A549 (cell line): Measurements from ENCODE around the gene MDFIC.

Experiments
- BHLHE40 ChIP-seq: IDR thresholded peaks from 2 replicates; pipeline ENCODE4 v1.6.1; 2012; ENCODE audit warnings: low read depth, low read length, inconsistent platforms
- CEBPB ChIP-seq, 2 experiments: fragments of >200 bp in 1 of 2; sonication (Bioruptor Twin) in 1 of 2; formaldehyde crosslinking in 1 of 2; IDR thresholded peaks; 2 replicates each; pipeline ENCODE4 v1.6.1; 2012 to 2016
- CTCF ChIP-seq: fragments of >200 bp; sonication (Bioruptor Twin); formaldehyde crosslinking; IDR thresholded peaks from 3 replicates; pipeline ENCODE4 v1.5.1; 2016
- MAFK ChIP-seq: fragments of 450-650 bp; IDR thresholded peaks from 2 replicates; pipeline ENCODE4 v1.6.1; 2014; ENCODE audit not compliant: partially characterized antibody
- NPAS2 ChIP-seq: fragments of 250-450 bp; sonication (Bioruptor Pico); IDR thresholded peaks from 2 replicates; pipeline ENCODE4 v1.8.0; 2022; ENCODE audit warnings: mild to moderate bottlenecking, moderate library complexity, borderline replicate concordance
- POLR2A ChIP-seq: IDR thresholded peaks from 2 replicates; pipeline ENCODE4 v1.6.1; 2012; ENCODE audit warnings: mild to moderate bottlenecking, low read length
- POLR2AphosphoS2 ChIP-seq: conservative IDR thresholded peaks from 2 replicates; pipeline ENCODE4 v1.6.1; 2012; ENCODE audit warnings: low read length, improper control_type of control experiment, inconsistent platforms
- RAD21 ChIP-seq, 2 experiments: fragments of >200 bp in 1 of 2; sonication (Bioruptor Twin) in 1 of 2; formaldehyde crosslinking in 1 of 2; IDR thresholded peaks in 1 of 2; conservative IDR thresholded peaks in 1 of 2; 2 replicates in 1 of 2; 3 replicates in 1 of 2; pipeline ENCODE4 v1.6.1; 2012 to 2018; ENCODE audit warnings: inconsistent platforms in 1 of 2
- SMC3 ChIP-seq: fragments of >200 bp; sonication (Bioruptor Twin); formaldehyde crosslinking; IDR thresholded peaks from 3 replicates; pipeline ENCODE4 v1.6.1; 2018; ENCODE audit warnings: inconsistent platforms
- TF ChIP-seq, protein P1 (sequence below): fragments of 450-650 bp; IDR thresholded peaks from 2 replicates; pipeline ENCODE4 v1.6.1; 2014; ENCODE audit warnings: antibody characterized with exemption
- TF ChIP-seq, protein P2 (sequence below): fragments of 200-600 bp; sonication (generic); IDR thresholded peaks from 2 replicates; pipeline ENCODE4 v1.6.1; 2016; ENCODE audit warnings: antibody characterized with exemption, mild to moderate bottlenecking, moderate library complexity

DNA sequence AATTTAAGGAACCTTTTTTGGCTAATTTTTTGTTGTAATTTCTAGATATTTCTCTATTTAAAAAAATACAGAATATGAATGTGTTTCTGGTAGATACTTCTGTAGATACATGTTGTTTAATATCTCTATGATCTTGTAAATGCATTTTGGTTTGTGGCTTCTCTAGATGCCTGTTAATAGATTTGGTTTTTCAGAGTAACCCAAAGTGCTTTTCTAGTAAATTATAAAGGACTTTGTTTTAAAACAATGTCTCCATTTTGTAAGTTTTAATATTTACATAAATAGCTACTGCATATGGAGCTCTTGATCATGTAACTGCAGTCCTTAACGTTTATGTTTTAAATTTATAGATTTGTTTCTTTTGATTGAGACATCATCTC is 88.5 kb downstream of the MDFIC start:
- no peak for TF ChIP-seq NPAS2 (CRISPR knock-in tag)
- TF ChIP-seq CTCF: no peak
- TF ChIP-seq RAD21 (conservative IDR thresholded peaks at IDR 0.05 in 1 of 2, IDR thresholded peaks at IDR 0.05 in 1 of 2): no peak
- TF ChIP-seq, protein P1, sequence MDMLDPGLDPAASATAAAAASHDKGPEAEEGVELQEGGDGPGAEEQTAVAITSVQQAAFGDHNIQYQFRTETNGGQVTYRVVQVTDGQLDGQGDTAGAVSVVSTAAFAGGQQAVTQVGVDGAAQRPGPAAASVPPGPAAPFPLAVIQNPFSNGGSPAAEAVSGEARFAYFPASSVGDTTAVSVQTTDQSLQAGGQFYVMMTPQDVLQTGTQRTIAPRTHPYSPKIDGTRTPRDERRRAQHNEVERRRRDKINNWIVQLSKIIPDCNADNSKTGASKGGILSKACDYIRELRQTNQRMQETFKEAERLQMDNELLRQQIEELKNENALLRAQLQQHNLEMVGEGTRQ: no peak
- no peak for TF ChIP-seq BHLHE40
- no peak for TF ChIP-seq SMC3
- TF ChIP-seq MAFK: no peak
- TF ChIP-seq, protein P2, sequence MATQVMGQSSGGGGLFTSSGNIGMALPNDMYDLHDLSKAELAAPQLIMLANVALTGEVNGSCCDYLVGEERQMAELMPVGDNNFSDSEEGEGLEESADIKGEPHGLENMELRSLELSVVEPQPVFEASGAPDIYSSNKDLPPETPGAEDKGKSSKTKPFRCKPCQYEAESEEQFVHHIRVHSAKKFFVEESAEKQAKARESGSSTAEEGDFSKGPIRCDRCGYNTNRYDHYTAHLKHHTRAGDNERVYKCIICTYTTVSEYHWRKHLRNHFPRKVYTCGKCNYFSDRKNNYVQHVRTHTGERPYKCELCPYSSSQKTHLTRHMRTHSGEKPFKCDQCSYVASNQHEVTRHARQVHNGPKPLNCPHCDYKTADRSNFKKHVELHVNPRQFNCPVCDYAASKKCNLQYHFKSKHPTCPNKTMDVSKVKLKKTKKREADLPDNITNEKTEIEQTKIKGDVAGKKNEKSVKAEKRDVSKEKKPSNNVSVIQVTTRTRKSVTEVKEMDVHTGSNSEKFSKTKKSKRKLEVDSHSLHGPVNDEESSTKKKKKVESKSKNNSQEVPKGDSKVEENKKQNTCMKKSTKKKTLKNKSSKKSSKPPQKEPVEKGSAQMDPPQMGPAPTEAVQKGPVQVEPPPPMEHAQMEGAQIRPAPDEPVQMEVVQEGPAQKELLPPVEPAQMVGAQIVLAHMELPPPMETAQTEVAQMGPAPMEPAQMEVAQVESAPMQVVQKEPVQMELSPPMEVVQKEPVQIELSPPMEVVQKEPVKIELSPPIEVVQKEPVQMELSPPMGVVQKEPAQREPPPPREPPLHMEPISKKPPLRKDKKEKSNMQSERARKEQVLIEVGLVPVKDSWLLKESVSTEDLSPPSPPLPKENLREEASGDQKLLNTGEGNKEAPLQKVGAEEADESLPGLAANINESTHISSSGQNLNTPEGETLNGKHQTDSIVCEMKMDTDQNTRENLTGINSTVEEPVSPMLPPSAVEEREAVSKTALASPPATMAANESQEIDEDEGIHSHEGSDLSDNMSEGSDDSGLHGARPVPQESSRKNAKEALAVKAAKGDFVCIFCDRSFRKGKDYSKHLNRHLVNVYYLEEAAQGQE: no peak
- TF ChIP-seq POLR2A: no peak
- TF ChIP-seq POLR2AphosphoS2: no peak
- TF ChIP-seq CEBPB (IDR thresholded peaks at IDR 0.05): no peak
